Large intestine (tissue), 3 donors: Measurements from ENCODE around the gene CCDC150. TPM values are rescaled to one million over a fixed set of nuclear protein-coding genes. Genes with fewer than 3 reads are reported as not detected.
"Not testable (repeated sequence)": the region's sequence is repeated elsewhere in the genome, so short reads cannot be mapped to it uniquely, and the experiment has no call there.

ENCODE experiments used
- DNase-seq, 2 donors: peaks; one replicate each; pipeline versions ENCODE4 v3.0.0 to v3.0.0-alpha.2; 2013
- H3K27ac ChIP-seq: one replicate; pipeline ENCODE4 v1.5.1; 2013; ENCODE audit warnings: low read length
- H3K27me3 ChIP-seq: 2 replicates; pipeline ENCODE4 v1.6.1; 2013; ENCODE audit warnings: low read length; ENCODE audit not compliant: control insufficient read depth, insufficient read depth
- H3K36me3 ChIP-seq: 2 replicates; pipeline ENCODE4 v1.6.1; 2013; ENCODE audit warnings: low read length; ENCODE audit not compliant: control insufficient read depth, insufficient read depth
- H3K4me1 ChIP-seq: one replicate; pipeline ENCODE4 v1.6.1; 2013; ENCODE audit warnings: low read length; ENCODE audit not compliant: control insufficient read depth, insufficient read depth
- H3K4me3 ChIP-seq: one replicate; pipeline ENCODE4 v1.5.1; 2013; ENCODE audit warnings: low read length
- H3K9me3 ChIP-seq: one replicate; pipeline ENCODE4 v1.6.1; 2013; ENCODE audit warnings: mild to moderate bottlenecking, low read depth, low read length, moderate library complexity; ENCODE audit not compliant: control insufficient read depth
- WGBS: methylation state at CpG from one replicate; pipeline ENCODE4 v1.1.5; 2013; ENCODE audit warnings: low lambda C conversion rate; ENCODE audit not compliant: insufficient coverage; 5-methylcytosine and 5-hydroxymethylcytosine counted together
- polyA plus RNA-seq: library from polyadenylated mRNA; unstranded; fragments of 120-200 nt; gene quantifications from one replicate; pipeline ENCODE4 v1.2.1, GENCODE V29; 2013

Gene CCDC150
- polyA plus RNA-seq, 1 donor = 16.1 TPM

- Histone ChIP-seq H3K9me3 (no peaks in the 10 kb centered on the region), H3K27me3 (peaks cover 17% of the 10 kb centered on the region), H3K4me3 (no peak overlapping the region), H3K36me3 (no peaks in the 10 kb centered on the region), H3K27ac (no peak overlapping the region), H3K4me1 (no peaks in the 10 kb centered on the region)
- DNase-seq = no peak
Measured at GRCh38 chr2:196598846-196599245, 40.7 kb upstream of the CCDC150 start.

GRCh38 chr2:196601430-196602306, 37.8 kb upstream of the CCDC150 start:
- 80% methylated on average over 4 of the region's 13 CpGs for WGBS
- no peak for DNase-seq
- Histone ChIP-seq H3K36me3 (no peaks in the 10 kb centered on the region), H3K27ac (no peak overlapping the region), H3K4me1 (no peaks in the 10 kb centered on the region), H3K9me3 (no peaks in the 10 kb centered on the region), H3K4me3 (no peak overlapping the region), H3K27me3 (no peaks in the 10 kb centered on the region)

- Histone ChIP-seq H3K4me3 (no peak overlapping the region), H3K27ac (no peak overlapping the region), H3K36me3 (no peaks in the 10 kb centered on the region), H3K4me1 (no peaks in the 10 kb centered on the region), H3K9me3 (no peaks in the 10 kb centered on the region), H3K27me3 (no peaks in the 10 kb centered on the region)
- DNase-seq = no peak
- no CpG with 5 or more reads among the region's 2 CpGs for WGBS
Measured at GRCh38 chr2:196604196-196604595, 35.3 kb upstream of the CCDC150 start.

- no peaks in the 10 kb centered on the region for H3K4me1 ChIP-seq
- WGBS = 100% methylated on average over 2 of the region's 3 CpGs
- DNase-seq = no peak
- H3K27me3 ChIP-seq = no peaks in the 10 kb centered on the region
- no peak overlapping the region for H3K4me3 ChIP-seq
- H3K27ac ChIP-seq = no peak overlapping the region
- no peaks in the 10 kb centered on the region for H3K36me3 ChIP-seq
- H3K9me3 ChIP-seq = no peaks in the 10 kb centered on the region
Measured at GRCh38 chr2:196606516-196606915, 33.0 kb upstream of the CCDC150 start.

GRCh38 chr2:196607073-196607472, 32.4 kb upstream of the CCDC150 start:
- Histone ChIP-seq H3K4me3 (no peak overlapping the region), H3K27me3 (no peaks in the 10 kb centered on the region), H3K4me1 (no peaks in the 10 kb centered on the region), H3K9me3 (no peaks in the 10 kb centered on the region), H3K27ac (no peak overlapping the region), H3K36me3 (no peaks in the 10 kb centered on the region)
- no CpG with 5 or more reads among the region's 3 CpGs for WGBS
- DNase-seq = peak in 1 of 2 donors; percentile 32

- H3K4me3 ChIP-seq, H3K9me3 ChIP-seq, H3K4me1 ChIP-seq, H3K36me3 ChIP-seq, H3K27me3 ChIP-seq: not testable (repeated sequence)
- WGBS = no CpG with 5 or more reads among the region's 5 CpGs
- H3K27ac ChIP-seq = peak overlapping the region; percentile 39
- DNase-seq = peak in 1 of 2 donors; percentile 28
Measured at GRCh38 chr2:196607896-196608295, 31.6 kb upstream of the CCDC150 start.

- H3K4me3 ChIP-seq = no peak overlapping the region
- H3K36me3 ChIP-seq = no peaks in the 10 kb centered on the region
- no CpG with 5 or more reads among the region's 2 CpGs for WGBS
Measured at GRCh38 chr2:196609806-196610205, 29.7 kb upstream of the CCDC150 start.

GRCh38 chr2:196610796-196611195, 28.7 kb upstream of the CCDC150 start:
- no peak overlapping the region for H3K4me3 ChIP-seq
- no peaks in the 10 kb centered on the region for H3K36me3 ChIP-seq
- WGBS = no CpG with 5 or more reads among the region's 3 CpGs
- H3K4me1 ChIP-seq = no peaks in the 10 kb centered on the region
- no peaks in the 10 kb centered on the region for H3K9me3 ChIP-seq
- no peaks in the 10 kb centered on the region for H3K27me3 ChIP-seq
- no peak overlapping the region for H3K27ac ChIP-seq
- DNase-seq = no peak

More at GRCh38 chr2:196609806-196610205, 29.7 kb upstream of the CCDC150 start:
- no peak overlapping the region for H3K27ac ChIP-seq
- no peaks in the 10 kb centered on the region for H3K4me1 ChIP-seq
- no peaks in the 10 kb centered on the region for H3K9me3 ChIP-seq
- no peaks in the 10 kb centered on the region for H3K27me3 ChIP-seq
- DNase-seq = no peak

- H3K27me3 ChIP-seq = no peaks in the 10 kb centered on the region
- H3K27ac ChIP-seq = no peak overlapping the region
- H3K4me3 ChIP-seq = no peak overlapping the region
- no peak for DNase-seq
- no CpG with 5 or more reads among the region's 2 CpGs for WGBS
- peaks cover 10% of the 10 kb centered on the region for H3K4me1 ChIP-seq
- H3K36me3 ChIP-seq = no peaks in the 10 kb centered on the region
- no peaks in the 10 kb centered on the region for H3K9me3 ChIP-seq
Measured at GRCh38 chr2:196613302-196613701, 26.2 kb upstream of the CCDC150 start.

- peak overlapping the region; percentile 59 for H3K27ac ChIP-seq
- H3K4me1 ChIP-seq = peaks cover 10% of the 10 kb centered on the region
- H3K9me3 ChIP-seq = no peaks in the 10 kb centered on the region
- no peaks in the 10 kb centered on the region for H3K27me3 ChIP-seq
- whole genome bisulfite sequencing = 80% methylated on average over 1 of the region's 3 CpGs
- H3K4me3 ChIP-seq = no peak overlapping the region
- H3K36me3 ChIP-seq = no peaks in the 10 kb centered on the region
- peak; percentile 81 to 91 for DNase-seq
Measured at GRCh38 chr2:196617430-196617829, 22.1 kb upstream of the CCDC150 start.

GRCh38 chr2:196618661-196619060, 20.9 kb upstream of the CCDC150 start:
- no peak overlapping the region for H3K4me3 ChIP-seq
- H3K4me1 ChIP-seq = peaks cover 10% of the 10 kb centered on the region
- no peak for DNase-seq
- no CpG with 5 or more reads among the region's 4 CpGs for WGBS
- H3K9me3 ChIP-seq = no peaks in the 10 kb centered on the region
- H3K27ac ChIP-seq = no peak overlapping the region
- H3K27me3 ChIP-seq = no peaks in the 10 kb centered on the region
- no peaks in the 10 kb centered on the region for H3K36me3 ChIP-seq
